ENCODE results near the gene MTERF4. TPM values are rescaled to one million over a fixed set of nuclear protein-coding genes. Genes with fewer than 3 reads are reported as not detected.

MTERF4 gene
- total and polyA plus RNA-seq, 2 of the 13 experiments (the other 11 are each of a cell fraction or from before 2014, with no cell fraction given), result 50.5 to 59.8 TPM

DNA sequence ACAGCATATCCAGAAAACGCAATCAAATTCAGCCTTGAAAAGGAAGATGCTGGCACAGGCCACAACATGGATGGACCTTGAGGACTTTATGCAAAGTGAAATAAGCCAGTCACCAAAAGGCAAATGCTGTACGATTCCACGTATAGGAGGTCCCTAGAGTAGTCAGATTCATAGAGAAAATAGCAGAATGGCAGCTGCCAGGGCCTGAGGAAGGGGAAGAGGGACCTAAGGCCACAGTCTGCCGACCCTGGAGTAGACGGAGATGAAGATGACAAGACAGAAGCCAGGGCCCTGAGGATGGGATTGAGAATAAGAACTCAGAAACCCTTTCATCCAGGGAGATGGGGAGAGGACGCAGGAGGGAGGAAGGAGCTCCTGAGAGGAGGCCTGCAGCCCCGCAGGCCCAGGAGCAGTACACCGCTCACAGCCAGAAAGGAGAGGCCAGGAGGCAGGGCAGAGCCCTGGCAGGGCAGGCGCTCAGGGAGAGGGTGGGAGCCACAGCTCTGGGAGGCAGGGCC is 8.1 kb upstream of the MTERF4 start (continued):
- TF ChIP-seq, protein P1, sequence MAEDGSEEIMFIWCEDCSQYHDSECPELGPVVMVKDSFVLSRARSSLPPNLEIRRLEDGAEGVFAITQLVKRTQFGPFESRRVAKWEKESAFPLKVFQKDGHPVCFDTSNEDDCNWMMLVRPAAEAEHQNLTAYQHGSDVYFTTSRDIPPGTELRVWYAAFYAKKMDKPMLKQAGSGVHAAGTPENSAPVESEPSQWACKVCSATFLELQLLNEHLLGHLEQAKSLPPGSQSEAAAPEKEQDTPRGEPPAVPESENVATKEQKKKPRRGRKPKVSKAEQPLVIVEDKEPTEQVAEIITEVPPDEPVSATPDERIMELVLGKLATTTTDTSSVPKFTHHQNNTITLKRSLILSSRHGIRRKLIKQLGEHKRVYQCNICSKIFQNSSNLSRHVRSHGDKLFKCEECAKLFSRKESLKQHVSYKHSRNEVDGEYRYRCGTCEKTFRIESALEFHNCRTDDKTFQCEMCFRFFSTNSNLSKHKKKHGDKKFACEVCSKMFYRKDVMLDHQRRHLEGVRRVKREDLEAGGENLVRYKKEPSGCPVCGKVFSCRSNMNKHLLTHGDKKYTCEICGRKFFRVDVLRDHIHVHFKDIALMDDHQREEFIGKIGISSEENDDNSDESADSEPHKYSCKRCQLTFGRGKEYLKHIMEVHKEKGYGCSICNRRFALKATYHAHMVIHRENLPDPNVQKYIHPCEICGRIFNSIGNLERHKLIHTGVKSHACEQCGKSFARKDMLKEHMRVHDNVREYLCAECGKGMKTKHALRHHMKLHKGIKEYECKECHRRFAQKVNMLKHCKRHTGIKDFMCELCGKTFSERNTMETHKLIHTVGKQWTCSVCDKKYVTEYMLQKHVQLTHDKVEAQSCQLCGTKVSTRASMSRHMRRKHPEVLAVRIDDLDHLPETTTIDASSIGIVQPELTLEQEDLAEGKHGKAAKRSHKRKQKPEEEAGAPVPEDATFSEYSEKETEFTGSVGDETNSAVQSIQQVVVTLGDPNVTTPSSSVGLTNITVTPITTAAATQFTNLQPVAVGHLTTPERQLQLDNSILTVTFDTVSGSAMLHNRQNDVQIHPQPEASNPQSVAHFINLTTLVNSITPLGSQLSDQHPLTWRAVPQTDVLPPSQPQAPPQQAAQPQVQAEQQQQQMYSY (CRISPR knock-in tag; IDR thresholded peaks at IDR 0.05), result no peak
- TF ChIP-seq REPIN1 (CRISPR knock-in tag; IDR thresholded peaks at IDR 0.05; ENCODE audit: borderline replicate concordance, low read depth) (no peak), MAFF (IDR thresholded peaks at IDR 0.05; ENCODE audit: low read depth, low read length) (no peak), NR1H2 (CRISPR knock-in tag; IDR thresholded peaks at IDR 0.05; ENCODE audit: borderline replicate concordance, low read depth) (no peak), JUND (CRISPR knock-in tag; IDR thresholded peaks at IDR 0.05) (no peak)
- TF ChIP-seq, protein P2, sequence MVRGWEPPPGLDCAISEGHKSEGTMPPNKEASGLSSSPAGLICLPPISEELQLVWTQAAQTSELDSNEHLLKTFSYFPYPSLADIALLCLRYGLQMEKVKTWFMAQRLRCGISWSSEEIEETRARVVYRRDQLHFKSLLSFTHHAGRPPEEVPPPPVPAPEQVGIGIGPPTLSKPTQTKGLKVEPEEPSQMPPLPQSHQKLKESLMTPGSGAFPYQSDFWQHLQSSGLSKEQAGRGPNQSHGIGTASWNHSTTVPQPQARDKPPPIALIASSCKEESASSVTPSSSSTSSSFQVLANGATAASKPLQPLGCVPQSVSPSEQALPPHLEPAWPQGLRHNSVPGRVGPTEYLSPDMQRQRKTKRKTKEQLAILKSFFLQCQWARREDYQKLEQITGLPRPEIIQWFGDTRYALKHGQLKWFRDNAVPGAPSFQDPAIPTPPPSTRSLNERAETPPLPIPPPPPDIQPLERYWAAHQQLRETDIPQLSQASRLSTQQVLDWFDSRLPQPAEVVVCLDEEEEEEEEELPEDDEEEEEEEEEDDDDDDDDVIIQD (CRISPR knock-in tag; IDR thresholded peaks at IDR 0.05; ENCODE audit: low read depth), result no peak
- TF ChIP-seq, protein P3, sequence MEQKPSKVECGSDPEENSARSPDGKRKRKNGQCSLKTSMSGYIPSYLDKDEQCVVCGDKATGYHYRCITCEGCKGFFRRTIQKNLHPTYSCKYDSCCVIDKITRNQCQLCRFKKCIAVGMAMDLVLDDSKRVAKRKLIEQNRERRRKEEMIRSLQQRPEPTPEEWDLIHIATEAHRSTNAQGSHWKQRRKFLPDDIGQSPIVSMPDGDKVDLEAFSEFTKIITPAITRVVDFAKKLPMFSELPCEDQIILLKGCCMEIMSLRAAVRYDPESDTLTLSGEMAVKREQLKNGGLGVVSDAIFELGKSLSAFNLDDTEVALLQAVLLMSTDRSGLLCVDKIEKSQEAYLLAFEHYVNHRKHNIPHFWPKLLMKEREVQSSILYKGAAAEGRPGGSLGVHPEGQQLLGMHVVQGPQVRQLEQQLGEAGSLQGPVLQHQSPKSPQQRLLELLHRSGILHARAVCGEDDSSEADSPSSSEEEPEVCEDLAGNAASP (CRISPR knock-in tag; IDR thresholded peaks at IDR 0.05; ENCODE audit: borderline replicate concordance), result no peak
- TF ChIP-seq, protein P4, sequence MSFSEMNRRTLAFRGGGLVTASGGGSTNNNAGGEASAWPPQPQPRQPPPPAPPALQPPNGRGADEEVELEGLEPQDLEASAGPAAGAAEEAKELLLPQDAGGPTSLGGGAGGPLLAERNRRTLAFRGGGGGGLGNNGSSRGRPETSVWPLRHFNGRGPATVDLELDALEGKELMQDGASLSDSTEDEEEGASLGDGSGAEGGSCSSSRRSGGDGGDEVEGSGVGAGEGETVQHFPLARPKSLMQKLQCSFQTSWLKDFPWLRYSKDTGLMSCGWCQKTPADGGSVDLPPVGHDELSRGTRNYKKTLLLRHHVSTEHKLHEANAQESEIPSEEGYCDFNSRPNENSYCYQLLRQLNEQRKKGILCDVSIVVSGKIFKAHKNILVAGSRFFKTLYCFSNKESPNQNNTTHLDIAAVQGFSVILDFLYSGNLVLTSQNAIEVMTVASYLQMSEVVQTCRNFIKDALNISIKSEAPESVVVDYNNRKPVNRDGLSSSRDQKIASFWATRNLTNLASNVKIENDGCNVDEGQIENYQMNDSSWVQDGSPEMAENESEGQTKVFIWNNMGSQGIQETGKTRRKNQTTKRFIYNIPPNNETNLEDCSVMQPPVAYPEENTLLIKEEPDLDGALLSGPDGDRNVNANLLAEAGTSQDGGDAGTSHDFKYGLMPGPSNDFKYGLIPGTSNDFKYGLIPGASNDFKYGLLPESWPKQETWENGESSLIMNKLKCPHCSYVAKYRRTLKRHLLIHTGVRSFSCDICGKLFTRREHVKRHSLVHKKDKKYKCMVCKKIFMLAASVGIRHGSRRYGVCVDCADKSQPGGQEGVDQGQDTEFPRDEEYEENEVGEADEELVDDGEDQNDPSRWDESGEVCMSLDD (CRISPR knock-in tag; IDR thresholded peaks at IDR 0.05; ENCODE audit: borderline replicate concordance), result no peak
